GM12873 (cell line): ENCODE results near the gene EXOC6B.

Source experiments
- CTCF ChIP-seq: IDR thresholded peaks from 2 replicates; pipeline ENCODE4 v1.5.1; 2012; ENCODE audit warnings: low read depth, mild to moderate bottlenecking, moderate library complexity, low read length, control low read depth; ENCODE audit not compliant: insufficient read depth; ENCODE audit errors: missing control alignments

Gene EXOC6B

GRCh38 chr2:72427022-72427861, 398.6 kb downstream of the EXOC6B start:
- no peak for TF ChIP-seq CTCF

- no peak for TF ChIP-seq CTCF
Measured at GRCh38 chr2:72425996-72426395, 399.8 kb downstream of the EXOC6B start.

GRCh38 chr2:72423756-72424155, 402.1 kb downstream of the EXOC6B start:
- TF ChIP-seq CTCF, result no peak

- no peak for TF ChIP-seq CTCF
Measured at GRCh38 chr2:72415781-72416475, 409.9 kb downstream of the EXOC6B start.

GRCh38 chr2:72415241-72415661, 410.6 kb downstream of the EXOC6B start:
- TF ChIP-seq CTCF, result no peak

- TF ChIP-seq CTCF, result no peak
Measured at GRCh38 chr2:72414137-72414760, 411.6 kb downstream of the EXOC6B start.

- no peak for TF ChIP-seq CTCF
Measured at GRCh38 chr2:72413716-72414115, 412.1 kb downstream of the EXOC6B start.
